A673 (cell line): ENCODE measurements around the gene NEK9.

Experiments
- CTCF ChIP-seq: fragments of 300-800, 200-600 bp; sonication (generic); conservative IDR thresholded peaks from 2 replicates; pipeline ENCODE4 v1.5.1; 2017; ENCODE audit warnings: low read depth, mild to moderate bottlenecking, antibody characterized with exemption, low read length, moderate library complexity, mixed read lengths
- EZH2 ChIP-seq: fragments of 200-600 bp; sonication (generic); IDR thresholded peaks from 2 replicates; pipeline ENCODE4 v1.6.1; 2017; ENCODE audit warnings: borderline replicate concordance, low read depth, mild to moderate bottlenecking, mixed read lengths, antibody characterized with exemption, low read length; ENCODE audit not compliant: poor library complexity, severe bottlenecking

- no peak for TF ChIP-seq EZH2
- no peak for TF ChIP-seq CTCF
These were observed 12.3 kb upstream of the NEK9 start for GRCh38 chr14:75139185-75139584.
